Trophoblast cell (in vitro differentiated cells and primary cell): ENCODE results near the gene LRRC74B.

Source experiments
- DNase-seq, 2 donors: peaks; one replicate each; pipeline ENCODE4 v3.0.0-alpha.2; 2016
- H2AFZ ChIP-seq: 2 replicates; pipeline ENCODE4 v1.6.1; 2013; ENCODE audit warnings: low read length, moderate library complexity, mild to moderate bottlenecking; ENCODE audit not compliant: insufficient read depth, poor library complexity
- H2AK5ac ChIP-seq: 2 replicates; pipeline ENCODE4 v1.6.1; 2013; ENCODE audit warnings: mild to moderate bottlenecking, low read length
- H2BK120ac ChIP-seq: 2 replicates; pipeline ENCODE4 v1.6.1; 2013; ENCODE audit warnings: low read length, mild to moderate bottlenecking, moderate library complexity; ENCODE audit not compliant: insufficient read depth, poor library complexity
- H2BK12ac ChIP-seq: 2 replicates; pipeline ENCODE4 v1.6.1; 2013; ENCODE audit warnings: mild to moderate bottlenecking, low read length, moderate library complexity
- H2BK5ac ChIP-seq: 2 replicates; pipeline ENCODE4 v1.6.1; 2013; ENCODE audit warnings: low read length, low read depth, moderate library complexity, mild to moderate bottlenecking; ENCODE audit not compliant: poor library complexity
- H3K14ac ChIP-seq: 2 replicates; pipeline ENCODE4 v1.6.1; 2013; ENCODE audit warnings: mild to moderate bottlenecking, low read length
- H3K18ac ChIP-seq: 2 replicates; pipeline ENCODE4 v1.6.1; 2013; ENCODE audit warnings: mild to moderate bottlenecking, low read length
- H3K23ac ChIP-seq: 2 replicates; pipeline ENCODE4 v1.6.1; 2013; ENCODE audit warnings: low read length
- H3K27ac ChIP-seq: 2 replicates; pipeline ENCODE4 v1.5.1; 2013; ENCODE audit warnings: low read depth, mild to moderate bottlenecking, inconsistent platforms, low read length, moderate library complexity
- H3K27me3 ChIP-seq: 2 replicates; pipeline ENCODE4 v1.6.1; 2013; ENCODE audit warnings: inconsistent platforms, mild to moderate bottlenecking, low read length, moderate library complexity; ENCODE audit not compliant: insufficient read depth
- H3K36me3 ChIP-seq, 2 experiments: 1 replicate in 1 of 2; 2 replicates in 1 of 2; pipeline ENCODE4 v1.6.1; 2013; ENCODE audit warnings: low read length in 2 of 2, mild to moderate bottlenecking in 2 of 2, moderate library complexity in 1 of 2; ENCODE audit not compliant: insufficient read depth in 2 of 2, control insufficient read depth in 1 of 2
- H3K4ac ChIP-seq: 2 replicates; pipeline ENCODE4 v1.6.1; 2013; ENCODE audit warnings: low read depth, mild to moderate bottlenecking, low read length, moderate library complexity
- H3K4me1 ChIP-seq, 2 experiments: 1 replicate in 1 of 2; 2 replicates in 1 of 2; pipeline ENCODE4 v1.6.1; 2013; ENCODE audit warnings: low read length in 2 of 2, mild to moderate bottlenecking in 2 of 2, moderate library complexity in 1 of 2; ENCODE audit not compliant: insufficient read depth in 2 of 2, control insufficient read depth in 1 of 2
- H3K4me2 ChIP-seq: 2 replicates; pipeline ENCODE4 v1.6.1; 2013; ENCODE audit warnings: inconsistent platforms, mild to moderate bottlenecking, low read length, moderate library complexity
- H3K4me3 ChIP-seq: 2 replicates; pipeline ENCODE4 v1.5.1; 2013; ENCODE audit warnings: mild to moderate bottlenecking, low read depth, low read length, inconsistent platforms
- H3K79me1 ChIP-seq: one replicate; pipeline ENCODE4 v1.6.1; 2013; ENCODE audit warnings: low read length
- H3K79me2 ChIP-seq: 2 replicates; pipeline ENCODE4 v1.6.1; 2013; ENCODE audit warnings: low read length, mild to moderate bottlenecking; ENCODE audit not compliant: control insufficient read depth, insufficient read depth, poor library complexity
- H3K9ac ChIP-seq: 2 replicates; pipeline ENCODE4 v1.6.1; 2013; ENCODE audit warnings: mild to moderate bottlenecking, low read length
- H3K9me3 ChIP-seq: 2 replicates; pipeline ENCODE4 v1.6.1; 2013; ENCODE audit warnings: low read depth, mild to moderate bottlenecking, control low read depth, inconsistent platforms, low read length; ENCODE audit not compliant: insufficient read depth
- H4K12ac ChIP-seq: 2 replicates; pipeline ENCODE4 v1.6.1; 2013; ENCODE audit warnings: low read depth, mild to moderate bottlenecking, low read length, moderate library complexity
- H4K8ac ChIP-seq: 2 replicates; pipeline ENCODE4 v1.6.1; 2013; ENCODE audit warnings: low read depth, mild to moderate bottlenecking, low read length, moderate library complexity
- H4K91ac ChIP-seq: one replicate; pipeline ENCODE4 v1.6.1; 2013; ENCODE audit warnings: low read depth, mild to moderate bottlenecking, low read length, moderate library complexity
- WGBS: extraction: QIAGEN DNeasy Blood & Tissue Kit; methylation state at CpG from one replicate; pipeline ENCODE4 v1.1.7; 2013; ENCODE audit warnings: missing lambda C conversion rate; ENCODE audit not compliant: insufficient read length, insufficient coverage; ENCODE audit errors: extremely low coverage; 5-methylcytosine and 5-hydroxymethylcytosine counted together

LRRC74B gene

GRCh38 chr22:21051831-21052400, 6.2 kb downstream of the LRRC74B start:
- H3K18ac ChIP-seq = no peak overlapping the region
- H4K91ac ChIP-seq = no peak overlapping the region
- no peak overlapping the region for H2AFZ ChIP-seq
- no peak overlapping the region for H3K4me2 ChIP-seq
- H3K9ac ChIP-seq = no peak overlapping the region
- no peak overlapping the region for H2BK5ac ChIP-seq
- H2BK12ac ChIP-seq = no peak overlapping the region
- no peak for DNase-seq
- H3K27ac ChIP-seq = no peak overlapping the region
- H3K36me3 ChIP-seq = no peaks in the 10 kb centered on the region
- H3K4me3 ChIP-seq = no peak overlapping the region
- H2BK120ac ChIP-seq = no peak overlapping the region
- H3K23ac ChIP-seq = no peak overlapping the region
- H3K27me3 ChIP-seq = no peaks in the 10 kb centered on the region
- H4K12ac ChIP-seq = no peak overlapping the region
- no peaks in the 10 kb centered on the region for H3K79me2 ChIP-seq
- no peak overlapping the region for H3K4ac ChIP-seq
- H3K4me1 ChIP-seq = peaks cover 4 to 7% of the 10 kb centered on the region in 2 experiments
- H3K9me3 ChIP-seq = no peaks in the 10 kb centered on the region
- H2AK5ac ChIP-seq = no peak overlapping the region
- no CpG with 5 or more reads among the region's 8 CpGs for WGBS
- no peak overlapping the region for H3K14ac ChIP-seq
- no peak overlapping the region for H4K8ac ChIP-seq
- no peaks in the 10 kb centered on the region for H3K79me1 ChIP-seq

GRCh38 chr22:21052715-21053459, 7.1 kb downstream of the LRRC74B start:
- Histone ChIP-seq H3K18ac (no peak overlapping the region), H4K91ac (no peak overlapping the region), H3K79me1 (no peaks in the 10 kb centered on the region), H4K12ac (no peak overlapping the region), H2AFZ (no peak overlapping the region), H2BK5ac (no peak overlapping the region), H3K14ac (no peak overlapping the region), H3K9me3 (no peaks in the 10 kb centered on the region), H2BK12ac (no peak overlapping the region), H3K9ac (no peak overlapping the region), H2BK120ac (no peak overlapping the region), H3K4me2 (no peak overlapping the region), H3K36me3 (no peaks in the 10 kb centered on the region), H2AK5ac (no peak overlapping the region), H3K23ac (no peak overlapping the region), H3K4ac (no peak overlapping the region), H3K27ac (no peak overlapping the region), H4K8ac (no peak overlapping the region), H3K79me2 (no peaks in the 10 kb centered on the region), H3K27me3 (no peaks in the 10 kb centered on the region), H3K4me3 (no peak overlapping the region), H3K4me1 (peaks cover 4 to 7% of the 10 kb centered on the region in 2 experiments)
- DNase-seq = no peak
- WGBS = no CpG with 5 or more reads among the region's 8 CpGs

GRCh38 chr22:21054046-21054713, 8.4 kb downstream of the LRRC74B start:
- Histone ChIP-seq H2BK12ac (no peak overlapping the region), H3K36me3 (no peaks in the 10 kb centered on the region), H3K18ac (no peak overlapping the region), H2BK5ac (no peak overlapping the region), H3K27me3 (no peaks in the 10 kb centered on the region), H4K12ac (no peak overlapping the region), H4K8ac (no peak overlapping the region), H3K79me1 (no peaks in the 10 kb centered on the region), H3K14ac (no peak overlapping the region), H3K9ac (no peak overlapping the region), H3K4me2 (no peak overlapping the region), H2BK120ac (no peak overlapping the region), H4K91ac (no peak overlapping the region), H2AFZ (no peak overlapping the region), H3K23ac (no peak overlapping the region), H3K4me3 (no peak overlapping the region), H3K79me2 (no peaks in the 10 kb centered on the region), H3K27ac (no peak overlapping the region), H3K4ac (no peak overlapping the region), H3K4me1 (peaks cover 4 to 7% of the 10 kb centered on the region in 2 experiments), H3K9me3 (no peaks in the 10 kb centered on the region), H2AK5ac (no peak overlapping the region)
- WGBS = no CpG with 5 or more reads among the region's 15 CpGs
- no peak for DNase-seq

GRCh38 chr22:21054714-21055563, 9.2 kb downstream of the LRRC74B start:
- H3K4me2 ChIP-seq = no peak overlapping the region
- DNase-seq = no peak
- no peak overlapping the region for H4K8ac ChIP-seq
- H3K36me3 ChIP-seq = no peaks in the 10 kb centered on the region
- H3K79me2 ChIP-seq = no peaks in the 10 kb centered on the region
- no peak overlapping the region for H3K27ac ChIP-seq
- no peak overlapping the region for H3K4me3 ChIP-seq
- no peak overlapping the region for H2BK12ac ChIP-seq
- no peak overlapping the region for H3K9ac ChIP-seq
- H3K9me3 ChIP-seq = no peaks in the 10 kb centered on the region
- H2BK5ac ChIP-seq = no peak overlapping the region
- H3K18ac ChIP-seq = no peak overlapping the region
- H2AFZ ChIP-seq = no peak overlapping the region
- H3K14ac ChIP-seq = no peak overlapping the region
- H3K4me1 ChIP-seq = peaks cover 4 to 7% of the 10 kb centered on the region in 2 experiments
- H2AK5ac ChIP-seq = no peak overlapping the region
- WGBS = no CpG with 5 or more reads among the region's 11 CpGs
- H3K79me1 ChIP-seq = no peaks in the 10 kb centered on the region
- no peak overlapping the region for H3K23ac ChIP-seq
- H4K91ac ChIP-seq = no peak overlapping the region
- no peak overlapping the region for H4K12ac ChIP-seq
- no peak overlapping the region for H2BK120ac ChIP-seq
- H3K4ac ChIP-seq = no peak overlapping the region
- H3K27me3 ChIP-seq = no peaks in the 10 kb centered on the region
